COLO668 (cell line): ENCODE data around the gene PRTFDC1.
"Not testable (repeated sequence)": the region's sequence is repeated elsewhere in the genome, so short reads cannot be mapped to it uniquely, and the experiment has no call there.

Experiments used
- DNase-seq: peaks from one replicate; lab custom pipeline; 2025; ENCODE audit not compliant: unreplicated experiment; lab: John Stamatoyannopoulos, UW

Gene PRTFDC1

GRCh38 chr10:24966962-24967481 lies 14.6 kb upstream of the PRTFDC1 start:
- no peak for DNase-seq

GRCh38 chr10:24965051-24965450 lies 12.6 kb upstream of the PRTFDC1 start:
- DNase-seq: no peak

- DNase-seq: no peak
Measured at GRCh38 chr10:24963521-24964041, 11.2 kb upstream of the PRTFDC1 start.

- DNase-seq: no peak
Measured at GRCh38 chr10:24962995-24963394, 10.6 kb upstream of the PRTFDC1 start.

- DNase-seq: no peak
Measured at GRCh38 chr10:24961582-24961981, 9.2 kb upstream of the PRTFDC1 start.

- DNase-seq: no peak
Measured at GRCh38 chr10:24959382-24959730, 7.0 kb upstream of the PRTFDC1 start.

GRCh38 chr10:24958721-24959381 lies 6.4 kb upstream of the PRTFDC1 start:
- DNase-seq: no peak

- DNase-seq: no peak
Measured at GRCh38 chr10:24958091-24958720, 5.8 kb upstream of the PRTFDC1 start.

GRCh38 chr10:24957624-24958051 lies 5.2 kb upstream of the PRTFDC1 start:
- not testable (repeated sequence) for DNase-seq

- DNase-seq: no peak
Measured at GRCh38 chr10:24953675-24954074, 1.3 kb upstream of the PRTFDC1 start.

GRCh38 chr10:24952707-24953645 lies 570 bp upstream of the PRTFDC1 start:
- peak; percentile 64 for DNase-seq

GRCh38 chr10:24951201-24952142 lies 934 bp downstream of the PRTFDC1 start:
- peak; percentile 9 for DNase-seq

GRCh38 chr10:24950439-24950838 lies 2.0 kb downstream of the PRTFDC1 start:
- no peak for DNase-seq

GRCh38 chr10:24949616-24950015 lies 2.8 kb downstream of the PRTFDC1 start:
- DNase-seq: no peak

GRCh38 chr10:24947304-24948097 lies 4.9 kb downstream of the PRTFDC1 start:
- no peak for DNase-seq

- DNase-seq: no peak
Measured at GRCh38 chr10:24944512-24945255, 7.7 kb downstream of the PRTFDC1 start.

- DNase-seq: no peak
Measured at GRCh38 chr10:24938525-24938924, 13.9 kb downstream of the PRTFDC1 start.

GRCh38 chr10:24938076-24938475 lies 14.3 kb downstream of the PRTFDC1 start:
- no peak for DNase-seq
